Measurements from ENCODE around the gene RBM15.

DNA sequence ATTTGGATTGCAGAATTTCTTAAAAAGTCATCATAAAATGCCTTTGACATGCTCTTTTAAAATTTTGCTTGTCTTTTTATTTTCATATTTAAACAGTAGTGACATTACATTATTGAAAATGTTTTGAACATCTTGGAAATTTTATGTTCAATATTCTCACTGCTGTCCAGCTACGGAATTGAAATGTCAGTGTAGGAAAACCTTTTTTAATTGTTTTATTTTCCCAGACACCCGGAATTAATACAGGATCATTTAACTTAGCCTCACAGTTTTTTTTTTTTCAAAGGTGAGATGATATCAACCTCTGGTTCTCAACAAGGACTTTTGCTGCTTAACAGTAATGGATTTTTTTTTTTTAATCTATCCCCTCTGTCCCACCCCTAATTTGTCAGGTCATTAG is 4.1 kb downstream of the RBM15 start:
- TF ChIP-seq, protein P1, sequence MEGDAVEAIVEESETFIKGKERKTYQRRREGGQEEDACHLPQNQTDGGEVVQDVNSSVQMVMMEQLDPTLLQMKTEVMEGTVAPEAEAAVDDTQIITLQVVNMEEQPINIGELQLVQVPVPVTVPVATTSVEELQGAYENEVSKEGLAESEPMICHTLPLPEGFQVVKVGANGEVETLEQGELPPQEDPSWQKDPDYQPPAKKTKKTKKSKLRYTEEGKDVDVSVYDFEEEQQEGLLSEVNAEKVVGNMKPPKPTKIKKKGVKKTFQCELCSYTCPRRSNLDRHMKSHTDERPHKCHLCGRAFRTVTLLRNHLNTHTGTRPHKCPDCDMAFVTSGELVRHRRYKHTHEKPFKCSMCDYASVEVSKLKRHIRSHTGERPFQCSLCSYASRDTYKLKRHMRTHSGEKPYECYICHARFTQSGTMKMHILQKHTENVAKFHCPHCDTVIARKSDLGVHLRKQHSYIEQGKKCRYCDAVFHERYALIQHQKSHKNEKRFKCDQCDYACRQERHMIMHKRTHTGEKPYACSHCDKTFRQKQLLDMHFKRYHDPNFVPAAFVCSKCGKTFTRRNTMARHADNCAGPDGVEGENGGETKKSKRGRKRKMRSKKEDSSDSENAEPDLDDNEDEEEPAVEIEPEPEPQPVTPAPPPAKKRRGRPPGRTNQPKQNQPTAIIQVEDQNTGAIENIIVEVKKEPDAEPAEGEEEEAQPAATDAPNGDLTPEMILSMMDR (IDR thresholded peaks at IDR 0.05): no peak
- TF ChIP-seq EZH2 (IDR thresholded peaks at IDR 0.05; ENCODE audit: borderline replicate concordance, insufficient read depth, low read depth, low read length, poor library complexity, severe bottlenecking): no peak

All from B cell (primary cell).